Stimulated activated CD8-positive, alpha-beta memory T cell treated with anti-CD3 and anti-CD28 coated beads, Interleukin-12 subunit alpha, Interleukin-12 subunit beta, amount 100 ng/mL, for 24 hours (primary cell): ENCODE measurements around the gene BIRC2.

Experiments used
- DNase-seq: peaks from one replicate; pipeline ENCODE4 v3.0.0-alpha.2; 2020; ENCODE audit errors: extremely low read depth

Gene BIRC2

GRCh38 chr11:102375720-102376399, 28.8 kb downstream of the BIRC2 start:
- no peak for DNase-seq

DNA sequence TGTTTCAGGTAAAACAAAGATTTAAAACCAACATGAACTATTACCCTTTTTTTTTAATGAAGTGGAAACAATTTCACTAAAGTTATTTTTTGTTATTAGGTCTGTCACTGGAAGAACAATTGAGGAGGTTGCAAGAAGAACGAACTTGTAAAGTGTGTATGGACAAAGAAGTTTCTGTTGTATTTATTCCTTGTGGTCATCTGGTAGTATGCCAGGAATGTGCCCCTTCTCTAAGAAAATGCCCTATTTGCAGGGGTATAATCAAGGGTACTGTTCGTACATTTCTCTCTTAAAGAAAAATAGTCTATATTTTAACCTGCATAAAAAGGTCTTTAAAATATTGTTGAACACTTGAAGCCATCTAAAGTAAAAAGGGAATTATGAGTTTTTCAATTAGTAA, 30.9 kb downstream of the BIRC2 start:
- no peak for DNase-seq

- no peak for DNase-seq
Observed at GRCh38 chr11:102378818-102379217, 31.8 kb downstream of the BIRC2 start.

DNA sequence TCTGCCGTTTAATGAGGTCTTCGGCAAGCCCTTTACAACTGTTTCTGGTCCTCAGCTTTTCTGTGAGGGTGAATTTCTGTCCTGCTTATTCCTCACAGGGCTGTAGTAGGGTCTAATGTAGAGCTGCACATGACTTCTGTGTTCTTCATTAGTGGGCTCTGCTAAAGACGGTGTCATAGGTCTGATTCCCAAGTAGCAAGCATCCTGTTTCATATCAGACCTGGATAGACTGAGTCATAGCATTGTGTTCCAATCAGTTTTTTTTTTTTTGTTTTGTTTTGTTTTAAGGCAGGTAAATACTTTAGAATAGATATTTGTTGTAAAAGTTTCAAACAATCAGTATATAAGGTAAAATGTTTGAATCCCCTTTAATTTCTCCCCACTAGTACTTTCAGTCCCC, 35.4 kb downstream of the BIRC2 start:
- DNase-seq = no peak

DNA sequence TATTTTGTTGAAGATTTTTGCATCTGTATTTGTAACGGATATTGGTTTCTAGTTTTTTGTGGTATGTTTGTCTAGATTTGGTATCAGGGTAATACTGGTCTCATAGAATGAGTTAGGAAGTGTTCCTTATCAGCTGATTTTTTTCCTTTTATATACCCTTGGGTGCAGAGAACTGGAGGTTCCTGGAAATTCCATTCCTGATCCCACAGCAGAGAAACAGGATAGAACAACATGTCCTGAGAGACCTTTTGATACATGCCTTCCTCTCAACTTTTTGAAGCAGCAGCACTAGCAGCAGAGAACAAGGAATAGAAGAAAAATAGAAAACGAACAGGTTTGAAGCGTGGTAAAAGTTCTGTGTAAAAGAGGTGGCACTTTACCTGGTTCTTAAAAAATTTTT, 36.8 kb downstream of the BIRC2 start:
- DNase-seq = no peak

DNA sequence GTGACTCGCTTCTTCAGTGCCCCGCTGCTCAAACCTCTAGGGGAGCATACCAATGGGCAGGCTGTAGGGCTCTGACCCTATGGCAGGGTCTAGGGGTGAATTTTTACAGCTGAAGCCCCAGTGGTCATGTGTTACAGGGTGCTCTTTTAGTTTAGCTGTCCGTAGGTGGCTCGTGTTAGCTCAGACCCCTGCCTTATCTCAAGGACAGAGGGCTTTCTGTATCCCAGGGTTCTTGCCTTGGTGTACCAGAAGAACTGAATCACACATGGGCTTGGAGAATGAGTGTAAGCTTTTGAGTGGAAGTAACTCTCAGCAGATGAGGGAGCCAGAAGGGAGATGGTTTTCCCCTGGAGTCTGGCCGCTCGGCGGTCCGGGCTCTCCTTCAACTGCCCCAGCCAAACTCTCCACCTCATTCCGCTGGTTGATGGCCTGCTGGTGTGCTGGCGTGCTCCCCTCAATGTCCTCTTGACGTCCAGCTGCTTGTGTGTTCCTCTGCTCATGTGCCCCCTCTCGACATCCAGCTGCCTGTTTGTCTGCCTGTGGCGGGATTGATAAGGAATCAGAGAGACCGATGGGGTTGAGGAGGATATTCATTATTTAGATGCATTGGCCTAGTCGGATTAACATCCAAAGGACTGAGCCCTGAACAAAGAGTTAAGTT, 37.5 kb downstream of the BIRC2 start:
- no peak for DNase-seq

- no peak for DNase-seq
Observed at GRCh38 chr11:102385085-102386007, 38.3 kb downstream of the BIRC2 start.

GRCh38 chr11:102386136-102386734, 39.2 kb downstream of the BIRC2 start:
- DNase-seq = no peak

DNA sequence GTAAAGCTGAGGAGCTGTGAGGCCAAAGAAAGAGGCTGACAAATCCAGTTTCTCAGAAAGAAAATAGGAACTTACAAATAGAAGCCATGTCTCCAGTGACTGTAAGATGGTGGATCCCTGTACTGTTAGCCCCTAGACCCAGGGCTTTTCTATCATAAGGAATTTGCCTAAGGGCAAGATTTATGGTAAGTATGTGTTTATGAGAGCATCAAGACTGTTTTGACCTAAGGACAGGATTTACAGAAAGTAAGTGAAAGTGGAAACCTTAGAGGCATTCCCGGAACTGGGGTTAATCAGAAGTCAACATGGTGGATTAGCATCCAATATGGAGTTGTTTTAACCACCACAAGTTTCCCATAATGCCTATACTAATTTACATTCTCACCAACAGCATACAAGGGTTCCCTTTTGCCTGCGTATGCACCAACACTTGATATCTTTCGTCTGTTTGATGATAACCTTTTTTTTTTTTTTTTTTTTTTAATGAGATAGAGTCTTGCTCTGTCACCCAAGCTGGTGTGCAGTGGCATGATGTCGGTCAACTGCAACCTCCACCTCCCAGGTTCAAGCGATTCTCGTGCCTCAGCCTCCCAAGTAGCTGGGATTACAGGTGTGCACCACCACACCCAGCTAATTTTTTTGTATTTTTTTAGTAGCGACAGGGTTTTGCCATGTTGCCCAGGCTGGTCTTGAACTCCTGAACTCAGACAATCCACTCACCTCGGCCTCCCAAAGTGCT, 40.2 kb downstream of the BIRC2 start:
- no peak for DNase-seq

- no peak for DNase-seq
Observed at GRCh38 chr11:102389253-102389652, 42.2 kb downstream of the BIRC2 start.

DNA sequence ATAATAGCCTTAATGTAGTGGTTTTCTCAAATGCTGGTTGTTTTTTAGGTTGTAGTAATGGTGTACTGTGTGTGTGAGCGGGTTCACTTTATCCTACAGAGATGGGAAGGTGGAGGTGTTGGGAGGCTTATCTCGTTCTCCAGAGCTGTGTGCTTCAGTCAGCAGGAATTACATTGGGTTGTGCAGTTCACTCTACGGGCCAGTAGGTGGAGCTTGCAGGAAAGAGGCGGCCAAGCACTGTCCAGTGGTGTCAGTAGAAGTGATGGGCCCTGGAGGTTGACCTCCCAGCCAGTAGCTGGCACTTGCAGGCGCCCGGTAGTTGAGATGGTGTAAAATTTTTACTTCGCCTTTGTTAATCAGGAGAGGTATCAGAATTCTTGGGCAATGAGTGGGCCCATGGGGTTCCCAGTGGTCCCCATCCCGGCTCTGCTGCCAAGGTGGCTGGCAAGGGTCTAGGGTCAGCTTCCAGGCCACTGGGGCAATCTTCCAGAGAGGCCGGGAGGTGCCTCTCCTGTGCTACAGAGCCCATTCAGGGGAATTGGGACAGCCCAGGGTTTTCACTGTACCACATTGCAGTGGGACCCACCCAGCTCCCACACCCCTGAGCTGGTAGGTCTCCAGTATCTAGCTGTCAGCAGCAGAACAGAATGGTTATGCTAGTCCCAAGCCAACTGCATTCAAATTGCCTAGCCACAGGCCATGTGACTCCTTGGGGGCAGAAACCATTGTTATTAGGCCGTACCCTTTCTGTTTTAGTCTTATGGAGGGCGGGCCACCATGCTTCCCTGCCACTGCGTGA, 43.9 kb downstream of the BIRC2 start:
- no peak for DNase-seq

GRCh38 chr11:102391549-102392237, 44.7 kb downstream of the BIRC2 start:
- DNase-seq = no peak

- DNase-seq = no peak
Observed at GRCh38 chr11:102393272-102393730, 46.3 kb downstream of the BIRC2 start.

DNA sequence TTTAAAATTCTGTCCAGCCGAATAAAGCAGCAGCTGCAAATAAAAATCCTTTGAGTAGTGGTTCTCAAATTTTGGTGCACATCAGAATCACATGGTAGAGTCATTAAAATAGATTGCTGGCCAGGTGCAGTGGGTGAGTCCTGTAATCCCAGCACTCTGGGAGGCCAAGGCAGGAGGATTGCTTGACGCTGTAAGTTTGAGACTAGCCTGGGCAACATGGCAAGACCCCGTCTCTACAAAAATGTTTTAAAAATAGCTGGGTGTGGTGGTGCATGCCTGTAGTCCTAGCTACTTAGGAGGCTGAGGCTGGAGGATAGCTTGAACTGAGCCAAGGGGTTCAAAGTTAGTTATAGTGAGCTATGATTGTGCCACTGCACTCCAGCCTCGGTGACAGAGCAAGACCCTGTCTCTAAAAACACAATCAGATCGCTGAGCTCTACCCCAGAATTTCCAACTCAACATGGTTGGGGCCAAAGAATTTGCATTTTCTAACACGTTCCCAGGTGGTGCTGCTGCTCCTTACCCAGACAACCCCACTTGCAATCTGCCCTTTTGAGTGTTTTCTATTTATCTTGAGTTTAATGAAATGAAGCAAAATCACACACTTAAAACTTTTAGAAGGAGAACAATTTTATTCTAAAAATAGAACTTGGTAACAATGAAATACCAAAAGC, 48.8 kb downstream of the BIRC2 start:
- DNase-seq = no peak

DNA sequence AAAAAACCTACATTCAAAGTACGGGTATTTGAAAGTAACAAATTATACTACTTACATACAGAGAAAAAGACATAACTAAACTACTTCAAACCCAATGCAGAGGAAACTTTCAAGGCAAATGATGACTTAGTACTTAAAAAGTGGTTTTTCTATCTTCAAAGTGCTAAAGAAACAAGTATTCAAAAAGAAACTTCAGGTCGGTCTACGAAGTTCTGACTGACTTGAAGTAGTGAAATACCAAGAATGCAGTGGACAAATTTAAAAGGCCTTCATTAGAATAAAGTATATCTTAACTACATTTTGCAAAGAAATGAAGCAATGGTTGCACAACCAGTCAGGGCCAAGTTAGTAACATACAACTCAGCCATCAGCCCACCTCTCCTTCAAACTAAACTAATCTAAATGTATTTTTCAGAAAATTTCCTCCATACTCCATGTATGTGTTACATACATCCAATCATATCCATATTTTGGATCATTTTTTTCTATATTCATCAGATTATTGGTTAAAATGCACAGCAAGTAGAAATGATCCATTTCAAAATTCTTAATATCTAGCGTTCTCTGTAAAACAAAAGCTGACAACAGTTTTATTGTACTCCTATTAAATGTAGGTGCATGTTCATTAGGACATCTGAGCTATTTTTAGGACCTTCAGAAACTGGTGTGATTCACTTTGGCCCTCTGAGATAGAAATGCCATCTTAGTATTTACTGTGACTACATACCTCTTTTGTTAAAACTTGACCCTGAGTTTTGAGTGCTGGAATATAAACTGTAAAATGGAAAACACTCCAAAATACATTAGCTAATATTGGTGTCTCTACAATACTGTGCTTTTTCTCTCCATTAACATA, 49.9 kb downstream of the BIRC2 start:
- DNase-seq = no peak

GRCh38 chr11:102398297-102398696, 51.3 kb downstream of the BIRC2 start:
- no peak for DNase-seq

GRCh38 chr11:102399189-102399588, 52.2 kb downstream of the BIRC2 start:
- no peak for DNase-seq

DNA sequence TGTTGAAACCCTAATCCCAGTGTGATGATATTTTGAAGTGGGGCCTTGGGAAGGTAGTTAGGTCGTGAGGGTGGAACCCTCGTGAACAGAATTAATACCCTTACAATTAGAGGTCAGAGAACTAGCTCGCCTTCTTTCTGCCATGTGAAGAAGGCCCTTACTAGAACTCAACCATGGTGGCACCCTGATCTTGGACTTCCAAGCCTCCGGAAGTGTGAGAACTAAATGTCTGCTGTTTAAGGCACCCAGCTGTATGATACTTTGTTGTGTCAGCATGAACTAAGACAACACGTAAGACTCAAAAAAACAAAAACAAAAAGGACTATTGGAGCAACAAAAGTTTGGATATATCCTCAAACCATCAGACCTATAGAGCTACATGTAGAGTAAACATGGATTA, 53.6 kb downstream of the BIRC2 start:
- no peak for DNase-seq
